H1 (cell line): ENCODE measurements around the gene XRRA1. TPM values are rescaled to one million over a fixed set of nuclear protein-coding genes. Genes with fewer than 3 reads are reported as not detected.

ENCODE experiments used
- CTCF ChIA-PET: fragments of 300-600 bp; sonication (Branson Sonifier 250); formaldehyde crosslinking; loops from one replicate; lab custom pipeline; 2021; ENCODE audit not compliant: partially characterized antibody; lab: Charles Lee
- POLR2A ChIA-PET: fragments of 300-600 bp; sonication (Branson Sonifier 250); formaldehyde crosslinking; loops from one replicate; lab custom pipeline; 2021; ENCODE audit warnings: inconsistent platforms; ENCODE audit not compliant: partially characterized antibody; lab: Charles Lee
- DNase-seq, 2 experiments: peaks; one replicate each; pipeline versions ENCODE4 v3.0.0 to v3.0.0-alpha.2; 2010 to 2022; ENCODE audit warnings: low spot score in 2 of 2, low read depth in 1 of 2, mixed read lengths in 1 of 2
- FAIRE-seq: peaks from 2 replicates; lab custom pipeline; 2011; peaks lifted over from hg19 to GRCh38; lab: Jason Lieb, UNC
- H2AFZ ChIP-seq: 2 replicates; pipeline ENCODE4 v1.8.1; 2012; ENCODE audit warnings: low read length, inconsistent platforms
- H2AK5ac ChIP-seq: 2 replicates; pipeline ENCODE4 v1.6.1; 2013; ENCODE audit warnings: low read depth, low read length
- H2BK120ac ChIP-seq: replicated peaks from 2 replicates; pipeline ENCODE3; 2013; ENCODE audit warnings: low read depth, low read length, inconsistent platforms
- H2BK12ac ChIP-seq: 2 replicates; pipeline ENCODE4 v1.6.1; 2013; ENCODE audit warnings: low read depth, low read length
- H2BK15ac ChIP-seq: 2 replicates; pipeline ENCODE4 v1.6.1; 2013; ENCODE audit warnings: low read length
- H2BK20ac ChIP-seq: 2 replicates; pipeline ENCODE4 v1.6.1; 2013; ENCODE audit warnings: low read length
- H2BK5ac ChIP-seq: 2 replicates; pipeline ENCODE4 v1.6.1; 2013; ENCODE audit warnings: low read depth, low read length
- H3K14ac ChIP-seq: 2 replicates; pipeline ENCODE4 v1.6.1; 2013; ENCODE audit warnings: inconsistent platforms; ENCODE audit not compliant: insufficient read length
- H3K18ac ChIP-seq: 2 replicates; pipeline ENCODE4 v1.6.1; 2013; ENCODE audit warnings: low read length; ENCODE audit errors: extremely low read depth
- H3K23ac ChIP-seq: 2 replicates; pipeline ENCODE4 v1.6.1; 2013; ENCODE audit warnings: inconsistent platforms; ENCODE audit not compliant: insufficient read length
- H3K23me2 ChIP-seq: 2 replicates; pipeline ENCODE4 v1.6.1; 2013; ENCODE audit warnings: low read depth, low read length
- H3K27ac ChIP-seq: 2 replicates; pipeline ENCODE4 v1.6.1; 2011; ENCODE audit warnings: low read depth, low read length, inconsistent platforms
- H3K27me3 ChIP-seq, 4 experiments: replicated peaks in 1 of 4; 1 replicate in 1 of 4; 2 replicates in 3 of 4; pipeline versions ENCODE4 v1.6.1 to v1.8.1; 2011 to 2013; ENCODE audit warnings: low read length in 3 of 4, mild to moderate bottlenecking in 3 of 4, inconsistent platforms in 2 of 4, mixed read lengths in 2 of 4, moderate library complexity in 1 of 4; ENCODE audit not compliant: control insufficient read depth in 3 of 4, insufficient read depth in 3 of 4; ENCODE audit errors: extremely low read depth in 1 of 4
- H3K36me3 ChIP-seq, 4 experiments: 2 replicates each; pipeline versions ENCODE4 v1.6.1 to v1.8.1; 2011 to 2013; ENCODE audit warnings: mild to moderate bottlenecking in 4 of 4, low read length in 3 of 4, moderate library complexity in 2 of 4, control low read depth in 1 of 4, inconsistent platforms in 1 of 4; ENCODE audit not compliant: insufficient read depth in 4 of 4, control insufficient read depth in 2 of 4
- H3K4ac ChIP-seq: replicated peaks from 2 replicates; pipeline ENCODE3; 2013; ENCODE audit warnings: low read length, low read depth, mixed read lengths, inconsistent platforms; ENCODE audit not compliant: insufficient read length
- H3K4me1 ChIP-seq, 4 experiments: replicated peaks in 1 of 4; 1 replicate in 1 of 4; 2 replicates in 3 of 4; pipeline versions ENCODE4 v1.6.1 to v1.8.1; 2011 to 2013; ENCODE audit warnings: low read length in 3 of 4, inconsistent platforms in 2 of 4, mixed read lengths in 1 of 4; ENCODE audit not compliant: insufficient read depth in 4 of 4, control insufficient read depth in 3 of 4
- H3K4me2 ChIP-seq, 2 experiments: 2 replicates each; pipeline versions ENCODE4 v1.6.1 to v1.8.1; 2011 to 2013; ENCODE audit warnings: low read depth in 2 of 2, low read length in 2 of 2, control low read depth in 1 of 2, inconsistent platforms in 1 of 2, mild to moderate bottlenecking in 1 of 2; ENCODE audit not compliant: insufficient read depth in 1 of 2
- H3K4me3 ChIP-seq, 4 experiments: fragments of 200-600, 300-600 bp in 1 of 4; sonication (generic), shearing (Covaris generic), sonication (Bioruptor Twin) in 1 of 4; 2 replicates each; pipeline versions ENCODE4 v1.5.1 to v1.8.1; 2011 to 2016; ENCODE audit warnings: low read length in 4 of 4, low read depth in 3 of 4, control low read depth in 2 of 4, inconsistent platforms in 2 of 4, mild to moderate bottlenecking in 2 of 4, mixed read lengths in 1 of 4, moderate library complexity in 1 of 4; ENCODE audit not compliant: insufficient read depth in 2 of 4; ENCODE audit errors: extremely low read depth in 1 of 4
- H3K56ac ChIP-seq: replicated peaks from 2 replicates; pipeline ENCODE3; 2013; ENCODE audit warnings: low read depth, mild to moderate bottlenecking, mixed read lengths, low read length, inconsistent platforms; ENCODE audit not compliant: insufficient read length
- H3K79me1 ChIP-seq: 2 replicates; pipeline ENCODE4 v1.6.1; 2013; ENCODE audit warnings: low read depth, low read length, control low read depth
- H3K79me2 ChIP-seq, 2 experiments: 2 replicates each; pipeline versions ENCODE4 v1.6.1 to v1.8.1; 2012 to 2013; ENCODE audit warnings: low read length in 2 of 2, mild to moderate bottlenecking in 2 of 2, inconsistent platforms in 1 of 2; ENCODE audit not compliant: insufficient read depth in 2 of 2, control insufficient read depth in 1 of 2
- H3K9ac ChIP-seq, 4 experiments: replicated peaks in 1 of 4; 1 replicate in 1 of 4; 2 replicates in 3 of 4; pipeline versions ENCODE4 v1.6.1 to v1.8.1; 2011 to 2013; ENCODE audit warnings: low read depth in 3 of 4, low read length in 3 of 4, control low read depth in 2 of 4, mild to moderate bottlenecking in 2 of 4, moderate library complexity in 2 of 4, inconsistent platforms in 1 of 4; ENCODE audit errors: extremely low read depth in 1 of 4
- H3K9me3 ChIP-seq, 2 experiments: 2 replicates each; pipeline versions ENCODE4 v1.6.1 to v1.8.1; 2012 to 2013; ENCODE audit warnings: mild to moderate bottlenecking in 2 of 2, moderate library complexity in 2 of 2, control low read depth in 1 of 2, inconsistent platforms in 1 of 2, low read depth in 1 of 2, low read length in 1 of 2, mixed read lengths in 1 of 2; ENCODE audit not compliant: insufficient read depth in 2 of 2
- H4K20me1 ChIP-seq, 2 experiments: replicated peaks in 1 of 2; 2 replicates each; pipeline versions ENCODE3 to v1.8.1; 2011 to 2013; ENCODE audit warnings: inconsistent platforms in 2 of 2, low read length in 2 of 2, mild to moderate bottlenecking in 1 of 2; ENCODE audit not compliant: insufficient read depth in 2 of 2, control insufficient read depth in 1 of 2
- H4K5ac ChIP-seq: 2 replicates; pipeline ENCODE4 v1.6.1; 2013; ENCODE audit warnings: low read length, low read depth, mixed read lengths, inconsistent platforms; ENCODE audit not compliant: insufficient read length
- H4K8ac ChIP-seq: 2 replicates; pipeline ENCODE4 v1.8.0; 2013; ENCODE audit warnings: mild to moderate bottlenecking, moderate library complexity, low read length, inconsistent platforms; ENCODE audit not compliant: insufficient read depth; ENCODE audit errors: extremely low read depth
- H4K91ac ChIP-seq: replicated peaks from 2 replicates; pipeline ENCODE3; 2013; ENCODE audit warnings: low read length, mixed read lengths, inconsistent platforms; ENCODE audit not compliant: insufficient read length
- BACH1 ChIP-seq: IDR thresholded peaks from 2 replicates; pipeline ENCODE4 v1.6.1; 2012; ENCODE audit warnings: low read length, improper control_type of control experiment
- WGBS, 2 experiments: shearing (Covaris generic) in 1 of 2; methylation state at CpG; one replicate each; pipeline versions ENCODE4 v1.1.6 to v1.1.7; 2013 to 2015; ENCODE audit warnings: low lambda C conversion rate in 2 of 2, mixed read lengths in 2 of 2, inconsistent platforms in 1 of 2, low coverage in 1 of 2, missing lambda C conversion rate in 1 of 2; ENCODE audit not compliant: insufficient replicate concordance in 2 of 2, insufficient coverage in 1 of 2, insufficient read length in 1 of 2; ENCODE audit errors: extremely low coverage in 1 of 2, missing lambda C conversion rate in 1 of 2; 5-methylcytosine and 5-hydroxymethylcytosine counted together
- polyA plus RNA-seq, 7 experiments: library from polyadenylated mRNA; depleted of rRNA in 3 of 7; stranded (reverse) in 5 of 7; unstranded in 2 of 7; fragments of >200 nt in 5 of 7; fragments of 200-250 nt in 2 of 7; gene quantifications; 1 replicate in 5 of 7; 2 replicates in 1 of 7; 4 replicates in 1 of 7; pipeline versions ENCODE4 v1.2.1 to v1.2.3, GENCODE V29; 2011 to 2013; ENCODE audit warnings: missing spikeins in 2 of 7, mixed read lengths in 2 of 7
- total RNA-seq: library from RNA; stranded (reverse); fragmentation: NEBNext Ultra II Directional; extraction: Animal tissue kit (Norgen Biotek cat#: 25700); gene quantifications from 2 replicates; pipeline ENCODE4 v1.2.1, GENCODE V29; 2021

The XRRA1 gene
- total and polyA plus RNA-seq, 2 of the 8 experiments (the other 6 are each of a cell fraction or from before 2014, with no cell fraction given): 2.1 to 7.1 TPM

- ChIA-PET CTCF (interaction anchor here (1.0 to 2.0 kb wide), 7 partner anchors 8 to 316 kb away, joined by 3 to 5 read pairs (median 4); no protein-coding TSS in a partner anchor), POLR2A (interaction anchor here (0.8 kb wide), 1 partner anchor 11 kb away, joined by 6 read pairs; no protein-coding TSS in a partner anchor)
- no peaks in the 10 kb centered on the region for H3K23me2 ChIP-seq
- no peak overlapping the region for H3K4me2 ChIP-seq
- H3K79me1 ChIP-seq: no peaks in the 10 kb centered on the region
- no peak overlapping the region for H4K8ac ChIP-seq
- no peak for TF ChIP-seq BACH1
- H3K36me3 ChIP-seq: no peaks in the 10 kb centered on the region; a peak in 2 of 8 replicates
- H3K4me3 ChIP-seq: no peak overlapping the region
- H4K91ac ChIP-seq: no peak overlapping the region
- no peak overlapping the region for H3K27ac ChIP-seq
- no peak overlapping the region for H2BK5ac ChIP-seq
- no peaks in the 10 kb centered on the region for H3K79me2 ChIP-seq
- no peak overlapping the region for H2BK15ac ChIP-seq
- peaks cover 0 to 2% of the 10 kb centered on the region in 2 experiments for H4K20me1 ChIP-seq
- no peaks in the 10 kb centered on the region for H3K27me3 ChIP-seq
- H3K4ac ChIP-seq: no peak overlapping the region
- no peak overlapping the region for H3K18ac ChIP-seq
- no peak overlapping the region for H2BK120ac ChIP-seq
- H3K23ac ChIP-seq: no peak overlapping the region
- H2AK5ac ChIP-seq: no peak overlapping the region
- H3K4me1 ChIP-seq: no peaks in the 10 kb centered on the region
- H3K56ac ChIP-seq: no peak overlapping the region
- no peak overlapping the region for H2BK20ac ChIP-seq
- no peak overlapping the region for H3K14ac ChIP-seq
- FAIRE-seq (no peak), DNase-seq (no peak)
- no peaks in the 10 kb centered on the region for H3K9me3 ChIP-seq
- H2AFZ ChIP-seq: no peak overlapping the region
- H3K9ac ChIP-seq: no peak overlapping the region
- no peak overlapping the region for H4K5ac ChIP-seq
- H2BK12ac ChIP-seq: no peak overlapping the region
- 92% methylated on average over 5 of the region's 5 CpGs; no CpG with 5 or more reads in 1 of the 2 experiments for WGBS, 2 experiments
Measured at GRCh38 chr11:74932169-74932568, 16.7 kb downstream of the XRRA1 start.
